GM10248 (cell line): ENCODE measurements around the gene ADAM10.

Source experiments
- CTCF ChIA-PET: fragments of 300-600 bp; sonication (Branson Sonifier 250); formaldehyde crosslinking; extraction: SDS; loops from one replicate; lab custom pipeline; 2021; ENCODE audit warnings: antibody characterized with exemption; lab: Yijun Ruan, JAX
- POLR2A ChIA-PET: fragments of 350-650 bp; sonication (Branson Sonifier 250); formaldehyde crosslinking; extraction: SDS; loops from one replicate; lab custom pipeline; 2020; ENCODE audit warnings: antibody characterized with exemption; lab: Yijun Ruan, JAX
- DNase-seq: peaks from one replicate; pipeline ENCODE4 v3.0.0; 2012; ENCODE audit errors: extremely low spot score
- CTCF ChIP-seq: IDR thresholded peaks from 2 replicates; pipeline ENCODE4 v1.5.1; 2012; ENCODE audit warnings: mild to moderate bottlenecking, low read depth; ENCODE audit errors: extremely low read depth, missing control alignments, control extremely low read depth

The ADAM10 gene

GRCh38 chr15:58649175-58649574, 100.3 kb downstream of the ADAM10 start:
- CTCF ChIA-PET = no interaction called here
- TF ChIP-seq CTCF = no peak
- DNase-seq = no peak
- POLR2A ChIA-PET = no interaction called here

GRCh38 chr15:58643996-58644395, 105.5 kb downstream of the ADAM10 start:
- ChIA-PET POLR2A (no interaction called here), CTCF (no interaction called here)
- DNase-seq = no peak
- no peak for TF ChIP-seq CTCF

- ChIA-PET POLR2A (no interaction called here), CTCF (interaction anchor here (1.5 kb wide), 1 partner anchor 12 kb away, joined by 3 read pairs; no protein-coding TSS in a partner anchor)
- TF ChIP-seq CTCF = no peak
- DNase-seq = no peak
Observed at GRCh38 chr15:58641660-58642059, 107.8 kb downstream of the ADAM10 start.

GRCh38 chr15:58639992-58640391, 109.5 kb downstream of the ADAM10 start:
- DNase-seq = no peak
- POLR2A ChIA-PET = no interaction called here
- CTCF ChIA-PET = interaction anchor here (1.7 kb wide), 1 partner anchor 12 kb away, joined by 3 read pairs; no protein-coding TSS in a partner anchor
- TF ChIP-seq CTCF = no peak

- TF ChIP-seq CTCF = no peak
- ChIA-PET CTCF (interaction anchor here (0.7 to 1.7 kb wide), 2 partner anchors 12 to 17 kb away, joined by 3 read pairs; no protein-coding TSS in a partner anchor), POLR2A (no interaction called here)
- DNase-seq = no peak
Observed at GRCh38 chr15:58639002-58639756, 110.3 kb downstream of the ADAM10 start.

- ChIA-PET POLR2A (interaction anchor here (0.6 kb wide), 1 partner anchor 34 kb away, joined by 3 read pairs; no protein-coding TSS in a partner anchor), CTCF (no interaction called here)
- DNase-seq = no peak
- no peak for TF ChIP-seq CTCF
Observed at GRCh38 chr15:58632789-58633188, 116.7 kb downstream of the ADAM10 start.
